Upper lobe of left lung (tissue), 6 donors: ENCODE results near the gene KCNK15. TPM values are rescaled to one million over a fixed set of nuclear protein-coding genes. Genes with fewer than 3 reads are reported as not detected.

Experiments
- ATAC-seq, 2 donors: fragments of 200-7000 bp; cut with Tn5 transposase; one replicate each; pipeline ENCODE4 v1.9.1; 2022; ENCODE audit warnings: mild to moderate bottlenecking in 2 of 2, moderate library complexity in 2 of 2; ENCODE audit not compliant: low FRiP score in 2 of 2
- DNase-seq, 2 donors: peaks; one replicate each; pipeline ENCODE4 v3.0.0-alpha.2; 2019 to 2020
- H3K27ac ChIP-seq, 4 donors: fragments of 200-600 bp; sonication (generic); one replicate each; pipeline ENCODE4 v1.5.1; 2016 to 2019
- H3K27me3 ChIP-seq, 4 donors: fragments of 200-600 bp; sonication (generic); one replicate each; pipeline ENCODE4 v1.5.1; 2017 to 2019
- H3K36me3 ChIP-seq, 4 donors: fragments of 200-600 bp; sonication (generic); one replicate each; pipeline ENCODE4 v1.5.1; 2016 to 2019
- H3K4me1 ChIP-seq, 4 donors: fragments of 200-600 bp; sonication (generic); one replicate each; pipeline ENCODE4 v1.5.1; 2018 to 2019
- H3K4me3 ChIP-seq, 4 donors: fragments of 200-600 bp; sonication (generic); one replicate each; pipeline ENCODE4 v1.5.1; 2017 to 2019; ENCODE audit warnings: mild to moderate bottlenecking in 2 of 4, moderate library complexity in 1 of 4
- H3K9me3 ChIP-seq, 4 donors: fragments of 200-600 bp; sonication (generic); one replicate each; pipeline ENCODE4 v1.5.1; 2018 to 2019
- CTCF ChIP-seq, 6 experiments: fragments of 450-650 bp in 4 of 6; fragments of 200-600 bp in 2 of 6; sonication (generic) in 2 of 6; IDR thresholded peaks; one replicate each; pipeline ENCODE4 v1.5.1; 2016 to 2019; ENCODE audit warnings: antibody characterized with exemption in 6 of 6
- EP300 ChIP-seq, 4 donors: sonication (generic); formaldehyde crosslinking; IDR thresholded peaks; one replicate each; pipeline ENCODE4 v1.5.1; 2017; ENCODE audit warnings: antibody characterized with exemption in 4 of 4, control low read depth in 2 of 4
- POLR2A ChIP-seq, 4 donors: fragments of 450-650 bp; IDR thresholded peaks; one replicate each; pipeline ENCODE4 v1.5.1; 2016 to 2017; ENCODE audit warnings: antibody characterized with exemption in 4 of 4, mild to moderate bottlenecking in 2 of 4
- POLR2AphosphoS5 ChIP-seq, 2 donors: sonication (generic); formaldehyde crosslinking; IDR thresholded peaks; one replicate each; pipeline ENCODE4 v1.5.1; 2017; ENCODE audit warnings: antibody characterized with exemption in 2 of 2
- WGBS, 2 donors: methylation state at CpG; one replicate each; pipeline ENCODE4 v1.1.5; 2017 to 2018; 5-methylcytosine and 5-hydroxymethylcytosine counted together
- total RNA-seq, 6 donors: library from RNA; depleted of rRNA in 4 of 6; stranded (reverse); fragments of >200 nt in 4 of 6; gene quantifications; one replicate each; pipeline versions ENCODE4 v1.1.0 to v1.2.1, GENCODE V29; 2016 to 2021
- donor health status: DM: no; HTN: no; CAD: no; lungs with moderate emphysema.
- donor health status: DM: no; HTN: yes; CAD: no; lungs with severe emphysema.

KCNK15 gene
- total RNA-seq, 6 donors from 2014 or later, result 1.0 to 2.7 (median 1.7) TPM

GRCh38 chr20:44714701-44715498 lies 30.8 kb upstream of the KCNK15 start, which contains the start of gene CCN5:
Gene CCN5 (plus strand): TSS chr20:44715369. CDS start chr20:44715391, 22 bp downstream.
- Histone ChIP-seq H3K36me3 (no peaks in the 10 kb centered on the region), H3K4me1 (peaks cover 8 to 27% (median 19%) of the 10 kb centered on the region in 4 donors), H3K4me3 (peak within 1 kb of the TSS in 3 of 4 donors; percentile 12 to 35 (median 32)), H3K9me3 (no peaks in the 10 kb centered on the region), H3K27ac (peak within 1 kb of the TSS; percentile 78 to 84 (median 80)), H3K27me3 (no peaks in the 10 kb centered on the region)
- ATAC-seq (peak; percentile 85 to 91), DNase-seq (peak; percentile 88 to 91)
- 47 to 64% methylated on average over 12 to 27 of the region's 28 CpGs for WGBS, 2 donors
- TF ChIP-seq POLR2A (IDR thresholded peaks at IDR 0.05), result no peak
- no peak for TF ChIP-seq CTCF (IDR thresholded peaks at IDR 0.05)
- TF ChIP-seq POLR2AphosphoS5 (IDR thresholded peaks at IDR 0.05), result no peak
- TF ChIP-seq EP300 (IDR thresholded peaks at IDR 0.05), result no peak

- Histone ChIP-seq H3K27ac (peak overlapping the region; percentile 78 to 84 (median 80)), H3K27me3 (no peaks in the 10 kb centered on the region), H3K4me1 (peaks cover 15 to 33% (median 24%) of the 10 kb centered on the region in 4 donors), H3K36me3 (no peaks in the 10 kb centered on the region), H3K4me3 (peak overlapping the region in 3 of 4 donors; percentile 12 to 35 (median 32)), H3K9me3 (no peaks in the 10 kb centered on the region)
- 86% methylated on average over 5 of the region's 5 CpGs; no CpG with 5 or more reads in 1 of the 2 donors for WGBS, 2 donors
- TF ChIP-seq EP300 (IDR thresholded peaks at IDR 0.05) (no peak), POLR2AphosphoS5 (IDR thresholded peaks at IDR 0.05) (no peak), CTCF (IDR thresholded peaks at IDR 0.05) (no peak), POLR2A (IDR thresholded peaks at IDR 0.05) (no peak)
- ATAC-seq (no peak), DNase-seq (no peak)
Measured at GRCh38 chr20:44715499-44716308, 30.0 kb upstream of the KCNK15 start.

- Histone ChIP-seq H3K27me3 (no peaks in the 10 kb centered on the region), H3K36me3 (no peaks in the 10 kb centered on the region), H3K27ac (peak overlapping the region; percentile 78 to 84 (median 80)), H3K4me1 (peaks cover 15 to 38% (median 28%) of the 10 kb centered on the region in 4 donors), H3K9me3 (no peaks in the 10 kb centered on the region), H3K4me3 (peak overlapping the region in 3 of 4 donors; percentile 12 to 35 (median 32))
- TF ChIP-seq POLR2A (IDR thresholded peaks at IDR 0.05) (no peak), CTCF (IDR thresholded peaks at IDR 0.05) (no peak), POLR2AphosphoS5 (IDR thresholded peaks at IDR 0.05) (no peak), EP300 (IDR thresholded peaks at IDR 0.05) (no peak)
- ATAC-seq (no peak), DNase-seq (no peak)
- WGBS, 2 donors, result 85 to 87% methylated on average over 10 to 13 of the region's 13 CpGs
Measured at GRCh38 chr20:44716309-44717106, 29.2 kb upstream of the KCNK15 start.

- Histone ChIP-seq H3K36me3 (no peaks in the 10 kb centered on the region), H3K4me3 (peak overlapping the region in 1 of 4 donors; percentile 32), H3K27me3 (no peaks in the 10 kb centered on the region), H3K4me1 (peaks cover 15 to 44% (median 30%) of the 10 kb centered on the region in 4 donors), H3K9me3 (no peaks in the 10 kb centered on the region), H3K27ac (peak overlapping the region; percentile 24 to 78 (median 68))
- TF ChIP-seq POLR2A (IDR thresholded peaks at IDR 0.05) (no peak), CTCF (IDR thresholded peaks at IDR 0.05) (peak in 2 of 6 experiments; percentile 26 to 44), POLR2AphosphoS5 (IDR thresholded peaks at IDR 0.05) (no peak), EP300 (IDR thresholded peaks at IDR 0.05) (no peak)
- DNase-seq, result no peak
- ATAC-seq, result no peak
- 89 to 91% methylated on average over 9 to 10 of the region's 10 CpGs for WGBS, 2 donors
Measured at GRCh38 chr20:44717986-44718385, 27.7 kb upstream of the KCNK15 start.
